ENCODE results near the gene COBL.

COBL gene

DNA sequence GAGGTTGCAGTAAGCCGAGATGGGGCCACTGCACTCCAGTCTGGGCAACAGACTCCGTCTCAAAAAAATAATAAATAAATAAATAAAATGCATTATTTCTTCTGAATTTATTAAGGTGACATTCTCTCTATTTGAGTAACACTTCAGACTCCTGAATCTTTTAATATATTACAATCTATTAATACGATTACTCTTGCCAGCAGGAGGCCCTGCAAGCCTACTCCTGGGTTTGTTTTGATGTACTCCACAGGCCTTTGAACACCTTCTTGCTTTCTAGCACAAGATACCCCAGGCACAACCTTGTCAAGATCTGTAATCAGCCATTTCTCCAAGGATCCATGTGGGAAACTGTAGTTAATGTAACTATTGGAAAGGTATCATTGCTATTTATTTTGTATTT is 63.5 kb downstream of the COBL start:
- WGBS, 2 donors (ENCODE audit: extremely low coverage in 2 of 2, insufficient read length in 2 of 2, insufficient replicate concordance in 1 of 2): no CpG with 5 or more reads among the region's 3 CpGs
- Histone ChIP-seq H3K36me3 (replicated peaks in 1 of 2; ENCODE audit: control insufficient read depth in 2 of 2, insufficient read depth in 2 of 2, low read length in 2 of 2) (no peaks in the 10 kb centered on the region), H3K23ac (ENCODE audit: low read depth, low read length, poor library complexity) (no peak overlapping the region), H3K14ac (ENCODE audit: low read length) (no peak overlapping the region), H2BK120ac (ENCODE audit: low read depth, low read length) (no peak overlapping the region), H4K8ac (ENCODE audit: low read depth, low read length) (no peak overlapping the region), H2BK15ac (ENCODE audit: low read length) (no peak overlapping the region), H3K9ac (ENCODE audit: low read depth, low read length, poor library complexity) (no peak overlapping the region), H3K4me1 (ENCODE audit: control insufficient read depth in 2 of 2, insufficient read depth in 1 of 2, low read depth in 1 of 2, low read length in 2 of 2) (peaks cover 4 to 11% of the 10 kb centered on the region in 2 donors), H3K27ac (replicated peaks; ENCODE audit: low read length) (no peak overlapping the region), H2BK12ac (ENCODE audit: low read length) (no peak overlapping the region), H3K4me3 (ENCODE audit: low read length in 2 of 2) (no peak overlapping the region), H3K27me3 (ENCODE audit: control insufficient read depth in 3 of 3, insufficient read depth in 3 of 3, low read depth in 1 of 3, low read length in 3 of 3) (no peaks in the 10 kb centered on the region), H3K79me1 (ENCODE audit: low read depth, low read length) (no peaks in the 10 kb centered on the region), H2AK5ac (ENCODE audit: low read depth, low read length) (no peak overlapping the region), H3K9me3 (replicated peaks in 1 of 2; ENCODE audit: control insufficient read depth in 2 of 2, insufficient read depth in 1 of 2, low read depth in 1 of 2, low read length in 2 of 2) (no peaks in the 10 kb centered on the region), H3K18ac (ENCODE audit: low read length) (no peak overlapping the region), H3K4me2 (ENCODE audit: insufficient read depth, low read length, poor library complexity, severe bottlenecking) (no peak overlapping the region), H4K91ac (ENCODE audit: low read depth, low read length, poor library complexity) (no peak overlapping the region), H3K4ac (ENCODE audit: low read length) (no peak overlapping the region), H2BK5ac (ENCODE audit: low read length) (no peak overlapping the region), H2AFZ (ENCODE audit: low read length) (no peak overlapping the region)
- no peak for DNase-seq (ENCODE audit: low spot score)

DNA sequence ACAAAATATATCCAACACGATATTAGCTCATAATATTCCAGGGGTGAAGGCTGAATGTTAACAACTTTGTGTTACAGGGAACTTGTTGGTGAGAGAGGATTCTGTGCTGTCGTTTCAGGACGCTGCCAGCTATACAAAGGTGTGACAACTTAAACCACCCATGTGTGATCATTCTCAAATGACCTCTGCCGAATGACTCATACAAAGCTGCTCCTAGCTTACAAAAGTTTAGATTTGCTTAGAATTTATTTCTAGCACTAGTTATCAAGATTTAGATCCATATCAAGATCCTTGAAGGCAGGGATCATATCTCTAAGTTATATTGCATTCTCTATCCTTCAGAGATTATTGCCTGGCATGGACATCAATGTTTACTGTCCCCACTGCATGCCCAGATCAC is 65.3 kb downstream of the COBL start:
- H3K4me1 ChIP-seq (ENCODE audit: control insufficient read depth in 2 of 2, insufficient read depth in 1 of 2, low read depth in 1 of 2, low read length in 2 of 2): peaks cover under 1 to 8% of the 10 kb centered on the region in 2 donors
- no peaks in the 10 kb centered on the region for H3K27me3 ChIP-seq (ENCODE audit: control insufficient read depth in 3 of 3, insufficient read depth in 3 of 3, low read depth in 1 of 3, low read length in 3 of 3)
- no peak overlapping the region for H3K23ac ChIP-seq (ENCODE audit: low read depth, low read length, poor library complexity)
- H3K14ac ChIP-seq (ENCODE audit: low read length): no peak overlapping the region
- no peak overlapping the region for H3K4me3 ChIP-seq (ENCODE audit: low read length in 2 of 2)
- no peak overlapping the region for H2AK5ac ChIP-seq (ENCODE audit: low read depth, low read length)
- H2BK12ac ChIP-seq (ENCODE audit: low read length): no peak overlapping the region
- H2BK15ac ChIP-seq (ENCODE audit: low read length): no peak overlapping the region
- no peaks in the 10 kb centered on the region for H3K79me1 ChIP-seq (ENCODE audit: low read depth, low read length)
- no peak overlapping the region for H3K18ac ChIP-seq (ENCODE audit: low read length)
- no peak for DNase-seq (ENCODE audit: low spot score)
- H2AFZ ChIP-seq (ENCODE audit: low read length): no peak overlapping the region
- no peak overlapping the region for H3K27ac ChIP-seq (replicated peaks; ENCODE audit: low read length)
- no peak overlapping the region for H2BK120ac ChIP-seq (ENCODE audit: low read depth, low read length)
- no peaks in the 10 kb centered on the region for H3K9me3 ChIP-seq (replicated peaks in 1 of 2; ENCODE audit: control insufficient read depth in 2 of 2, insufficient read depth in 1 of 2, low read depth in 1 of 2, low read length in 2 of 2)
- no peak overlapping the region for H2BK5ac ChIP-seq (ENCODE audit: low read length)
- H3K4ac ChIP-seq (ENCODE audit: low read length): no peak overlapping the region
- no peaks in the 10 kb centered on the region for H3K36me3 ChIP-seq (replicated peaks in 1 of 2; ENCODE audit: control insufficient read depth in 2 of 2, insufficient read depth in 2 of 2, low read length in 2 of 2)
- no peak overlapping the region for H4K8ac ChIP-seq (ENCODE audit: low read depth, low read length)
- no CpG with 5 or more reads among the region's 4 CpGs for WGBS, 2 donors (ENCODE audit: extremely low coverage in 2 of 2, insufficient read length in 2 of 2, insufficient replicate concordance in 1 of 2)
- no peak overlapping the region for H4K91ac ChIP-seq (ENCODE audit: low read depth, low read length, poor library complexity)
- no peak overlapping the region for H3K9ac ChIP-seq (ENCODE audit: low read depth, low read length, poor library complexity)
- H3K4me2 ChIP-seq (ENCODE audit: insufficient read depth, low read length, poor library complexity, severe bottlenecking): no peak overlapping the region

DNA sequence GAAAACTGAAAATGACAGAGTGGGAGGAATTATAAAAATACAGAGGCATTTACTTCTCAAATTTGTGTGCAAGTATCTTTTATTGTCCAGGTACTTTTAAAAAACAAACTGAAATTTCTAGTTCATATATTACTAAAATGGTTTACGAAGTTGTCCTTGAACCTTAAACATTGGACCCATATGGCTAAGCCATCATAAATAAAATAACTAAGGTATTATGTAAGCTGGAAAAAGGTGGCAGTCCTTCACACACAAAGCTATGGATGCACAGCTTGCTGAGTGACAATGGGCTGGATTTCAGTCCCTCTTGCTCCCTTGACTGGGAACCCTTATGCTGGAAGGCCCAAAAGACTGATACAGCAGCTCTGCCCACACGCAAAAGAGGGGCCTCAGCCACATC is 66.1 kb downstream of the COBL start:
- H2BK15ac ChIP-seq (ENCODE audit: low read length): no peak overlapping the region
- no peaks in the 10 kb centered on the region for H3K36me3 ChIP-seq (replicated peaks in 1 of 2; ENCODE audit: control insufficient read depth in 2 of 2, insufficient read depth in 2 of 2, low read length in 2 of 2)
- no peak overlapping the region for H4K91ac ChIP-seq (ENCODE audit: low read depth, low read length, poor library complexity)
- WGBS, 2 donors (ENCODE audit: extremely low coverage in 2 of 2, insufficient read length in 2 of 2, insufficient replicate concordance in 1 of 2): no CpG with 5 or more reads among the region's 2 CpGs
- H3K27ac ChIP-seq (replicated peaks; ENCODE audit: low read length): no peak overlapping the region
- H3K4me1 ChIP-seq (ENCODE audit: control insufficient read depth in 2 of 2, insufficient read depth in 1 of 2, low read depth in 1 of 2, low read length in 2 of 2): peaks cover 0 to under 1% of the 10 kb centered on the region in 2 donors
- H3K9me3 ChIP-seq (replicated peaks in 1 of 2; ENCODE audit: control insufficient read depth in 2 of 2, insufficient read depth in 1 of 2, low read depth in 1 of 2, low read length in 2 of 2): no peaks in the 10 kb centered on the region
- H3K18ac ChIP-seq (ENCODE audit: low read length): no peak overlapping the region
- H3K9ac ChIP-seq (ENCODE audit: low read depth, low read length, poor library complexity): no peak overlapping the region
- no peaks in the 10 kb centered on the region for H3K27me3 ChIP-seq (ENCODE audit: control insufficient read depth in 3 of 3, insufficient read depth in 3 of 3, low read depth in 1 of 3, low read length in 3 of 3)
- H2BK5ac ChIP-seq (ENCODE audit: low read length): no peak overlapping the region
- H4K8ac ChIP-seq (ENCODE audit: low read depth, low read length): no peak overlapping the region
- no peak for DNase-seq (ENCODE audit: low spot score)
- H3K4ac ChIP-seq (ENCODE audit: low read length): no peak overlapping the region
- H3K14ac ChIP-seq (ENCODE audit: low read length): no peak overlapping the region
- no peak overlapping the region for H2AFZ ChIP-seq (ENCODE audit: low read length)
- H3K79me1 ChIP-seq (ENCODE audit: low read depth, low read length): no peaks in the 10 kb centered on the region
- H3K4me3 ChIP-seq (ENCODE audit: low read length in 2 of 2): no peak overlapping the region
- H3K23ac ChIP-seq (ENCODE audit: low read depth, low read length, poor library complexity): no peak overlapping the region
- no peak overlapping the region for H2BK12ac ChIP-seq (ENCODE audit: low read length)
- no peak overlapping the region for H2AK5ac ChIP-seq (ENCODE audit: low read depth, low read length)
- H3K4me2 ChIP-seq (ENCODE audit: insufficient read depth, low read length, poor library complexity, severe bottlenecking): no peak overlapping the region
- no peak overlapping the region for H2BK120ac ChIP-seq (ENCODE audit: low read depth, low read length)

DNA sequence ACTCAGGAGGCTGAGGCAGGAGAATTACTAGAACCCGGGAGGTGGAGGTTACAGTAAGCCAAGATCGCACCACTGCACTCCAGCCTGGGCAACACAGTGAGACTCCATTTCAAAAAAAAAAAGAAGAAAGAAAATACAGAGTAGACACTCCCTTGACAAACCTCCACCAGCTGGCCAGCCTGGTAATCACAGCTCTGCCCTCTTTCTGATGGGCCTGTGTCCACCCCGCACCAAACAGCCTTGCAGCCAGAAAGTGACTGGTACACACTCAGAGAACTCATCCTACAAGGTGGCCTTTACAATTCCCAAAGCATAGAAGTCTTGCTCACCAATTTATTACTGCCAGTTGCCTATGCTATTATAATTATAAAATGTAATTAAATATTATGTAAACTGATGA is 66.6 kb downstream of the COBL start:
- no CpG with 5 or more reads among the region's 3 CpGs for WGBS, 2 donors (ENCODE audit: extremely low coverage in 2 of 2, insufficient read length in 2 of 2, insufficient replicate concordance in 1 of 2)
- DNase-seq (ENCODE audit: low spot score): no peak
- H3K9ac ChIP-seq (ENCODE audit: low read depth, low read length, poor library complexity): no peak overlapping the region

More for the DNA sequence above, 66.6 kb downstream of the COBL start:
- Histone ChIP-seq H3K79me1 (ENCODE audit: low read depth, low read length) (no peaks in the 10 kb centered on the region), H3K4me3 (ENCODE audit: low read length in 2 of 2) (no peak overlapping the region), H4K8ac (ENCODE audit: low read depth, low read length) (no peak overlapping the region), H3K27ac (replicated peaks; ENCODE audit: low read length) (no peak overlapping the region), H3K23ac (ENCODE audit: low read depth, low read length, poor library complexity) (no peak overlapping the region), H2BK12ac (ENCODE audit: low read length) (no peak overlapping the region), H3K36me3 (replicated peaks in 1 of 2; ENCODE audit: control insufficient read depth in 2 of 2, insufficient read depth in 2 of 2, low read length in 2 of 2) (no peaks in the 10 kb centered on the region), H3K4me1 (ENCODE audit: control insufficient read depth in 2 of 2, insufficient read depth in 1 of 2, low read depth in 1 of 2, low read length in 2 of 2) (no peaks in the 10 kb centered on the region), H3K4me2 (ENCODE audit: insufficient read depth, low read length, poor library complexity, severe bottlenecking) (no peak overlapping the region), H3K14ac (ENCODE audit: low read length) (no peak overlapping the region), H3K4ac (ENCODE audit: low read length) (no peak overlapping the region), H2AK5ac (ENCODE audit: low read depth, low read length) (no peak overlapping the region), H2AFZ (ENCODE audit: low read length) (no peak overlapping the region), H3K18ac (ENCODE audit: low read length) (no peak overlapping the region), H2BK120ac (ENCODE audit: low read depth, low read length) (no peak overlapping the region), H3K27me3 (ENCODE audit: control insufficient read depth in 3 of 3, insufficient read depth in 3 of 3, low read depth in 1 of 3, low read length in 3 of 3) (no peaks in the 10 kb centered on the region), H3K9me3 (replicated peaks in 1 of 2; ENCODE audit: control insufficient read depth in 2 of 2, insufficient read depth in 1 of 2, low read depth in 1 of 2, low read length in 2 of 2) (no peaks in the 10 kb centered on the region), H4K91ac (ENCODE audit: low read depth, low read length, poor library complexity) (no peak overlapping the region), H2BK5ac (ENCODE audit: low read length) (no peak overlapping the region), H2BK15ac (ENCODE audit: low read length) (no peak overlapping the region)
